Measurements from ENCODE around the gene HMOX1.
"Not testable (repeated sequence)": the region's sequence is repeated elsewhere in the genome, so short reads cannot be mapped to it uniquely, and the experiment has no call there.

Gene HMOX1

DNA sequence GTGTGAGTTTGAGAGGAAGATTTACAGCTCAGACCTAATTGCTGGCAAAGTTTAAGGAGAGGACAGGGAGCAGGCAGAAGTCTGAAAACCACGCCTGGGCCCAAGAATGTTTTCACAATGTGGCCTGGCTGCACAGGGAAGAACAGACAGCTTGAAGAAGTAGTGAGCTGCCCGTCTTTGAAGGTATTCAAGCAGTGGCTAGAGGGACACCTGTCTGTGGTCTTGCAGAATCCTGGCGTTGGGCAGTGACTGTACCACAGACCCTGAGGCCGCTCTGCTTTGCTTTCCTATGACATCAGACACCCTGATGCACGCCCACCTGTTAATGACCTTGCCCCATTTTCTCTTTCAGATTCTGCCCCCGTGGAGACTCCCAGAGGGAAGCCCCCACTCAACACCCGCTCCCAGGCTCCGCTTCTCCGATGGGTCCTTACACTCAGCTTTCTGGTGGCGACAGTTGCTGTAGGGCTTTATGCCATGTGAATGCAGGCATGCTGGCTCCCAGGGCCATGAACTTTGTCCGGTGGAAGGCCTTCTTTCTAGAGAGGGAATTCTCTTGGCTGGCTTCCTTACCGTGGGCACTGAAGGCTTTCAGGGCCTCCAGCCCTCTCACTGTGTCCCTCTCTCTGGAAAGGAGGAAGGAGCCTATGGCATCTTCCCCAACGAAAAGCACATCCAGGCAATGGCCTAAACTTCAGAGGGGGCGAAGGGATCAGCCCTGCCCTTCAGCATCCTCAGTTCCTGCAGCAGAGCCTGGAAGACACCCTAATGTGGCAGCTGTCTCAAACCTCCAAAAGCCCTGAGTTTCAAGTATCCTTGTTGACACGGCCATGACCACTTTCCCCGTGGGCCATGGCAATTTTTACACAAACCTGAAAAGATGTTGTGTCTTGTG, 12.5 kb downstream of the HMOX1 start:
- Histone ChIP-seq H3K9ac (ENCODE audit: low read length) (no peak overlapping the region), H3K36me3 (ENCODE audit: control insufficient read depth, insufficient read depth, low read length) (peaks cover 7% of the 10 kb centered on the region), H3K27ac (ENCODE audit: low read depth, low read length) (no peak overlapping the region), H3K27me3 (ENCODE audit: control insufficient read depth, insufficient read depth, low read length) (no peaks in the 10 kb centered on the region), H3K4me1 (ENCODE audit: control insufficient read depth, insufficient read depth, low read length) (no peaks in the 10 kb centered on the region), H3K4me3 (ENCODE audit: low read length) (no peak overlapping the region)

DNA sequence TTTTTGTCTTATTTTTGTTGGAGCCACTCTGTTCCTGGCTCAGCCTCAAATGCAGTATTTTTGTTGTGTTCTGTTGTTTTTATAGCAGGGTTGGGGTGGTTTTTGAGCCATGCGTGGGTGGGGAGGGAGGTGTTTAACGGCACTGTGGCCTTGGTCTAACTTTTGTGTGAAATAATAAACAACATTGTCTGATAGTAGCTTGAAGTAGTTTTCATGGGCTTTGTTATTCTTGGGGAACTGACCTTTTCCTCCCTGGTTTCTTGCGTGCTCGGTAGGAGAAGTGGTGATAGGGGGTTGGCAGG, 13.1 kb downstream of the HMOX1 start:
- Histone ChIP-seq H3K27me3 (ENCODE audit: control insufficient read depth, insufficient read depth, low read length) (no peaks in the 10 kb centered on the region), H3K4me3 (ENCODE audit: low read length) (no peak overlapping the region), H3K27ac (ENCODE audit: low read depth, low read length) (no peak overlapping the region), H3K36me3 (ENCODE audit: control insufficient read depth, insufficient read depth, low read length) (peaks cover 7% of the 10 kb centered on the region), H3K9ac (ENCODE audit: low read length) (no peak overlapping the region), H3K4me1 (ENCODE audit: control insufficient read depth, insufficient read depth, low read length) (no peaks in the 10 kb centered on the region)

DNA sequence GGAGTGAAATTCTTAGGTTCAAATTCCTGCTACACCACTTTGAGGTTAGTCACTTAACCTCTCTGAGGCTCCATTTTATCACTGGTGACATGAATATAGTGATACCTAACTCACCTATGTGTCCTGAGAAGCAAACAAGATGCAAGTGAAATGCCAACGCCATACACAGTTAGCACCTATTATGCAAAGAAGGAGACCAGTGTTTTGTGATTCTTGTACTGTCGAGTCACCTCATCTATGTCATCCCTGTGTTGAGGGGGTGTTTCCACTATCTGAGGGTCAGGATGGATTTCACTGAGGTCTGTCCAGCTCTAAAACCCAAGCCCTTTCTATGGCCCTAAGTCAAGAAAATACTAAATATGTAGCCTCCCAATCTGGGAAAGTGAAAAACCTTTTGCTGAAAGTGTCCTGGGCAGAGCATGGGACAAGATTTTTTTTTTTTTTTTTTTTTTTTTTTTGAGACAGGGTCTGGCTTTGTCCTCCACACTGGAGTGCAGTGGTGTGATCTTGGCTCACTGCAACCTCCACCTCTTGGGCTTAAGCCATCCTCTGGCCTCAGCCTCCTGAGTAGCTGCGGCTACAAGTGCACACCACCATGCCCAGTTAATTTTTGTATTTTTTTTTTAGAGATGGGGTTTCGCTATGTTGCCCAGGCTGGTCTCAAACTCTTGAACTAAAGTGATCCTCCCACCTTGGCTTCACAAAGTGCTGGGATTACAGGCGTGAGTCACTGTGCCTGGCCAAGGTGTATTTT, 14.1 kb downstream of the HMOX1 start:
- no peak overlapping the region for H3K27ac ChIP-seq (ENCODE audit: low read depth, low read length)
- no peaks in the 10 kb centered on the region for H3K4me1 ChIP-seq (ENCODE audit: control insufficient read depth, insufficient read depth, low read length)
- H3K4me3 ChIP-seq (ENCODE audit: low read length): no peak overlapping the region

DNA sequence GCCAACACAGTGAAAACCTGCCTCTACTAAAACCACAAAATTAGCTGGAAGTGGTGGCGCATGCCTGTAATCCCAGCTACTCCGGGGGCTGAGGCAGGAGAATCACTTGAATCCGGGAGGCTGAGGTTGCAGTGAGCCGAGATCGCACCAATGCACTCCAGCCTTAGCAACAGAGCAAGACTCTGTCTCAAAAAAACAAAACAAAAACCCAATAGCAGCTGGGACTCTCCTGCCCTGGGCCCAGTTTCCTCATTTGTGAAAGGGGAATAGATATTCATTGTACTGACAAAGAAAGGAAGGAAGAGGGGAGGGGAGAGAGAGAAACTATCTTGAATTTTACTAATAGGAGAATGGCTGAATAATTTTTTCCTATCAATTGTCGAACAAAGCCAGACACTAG, 15.7 kb downstream of the HMOX1 start:
- not testable (repeated sequence) for H3K9ac ChIP-seq (ENCODE audit: low read length); H3K4me3 ChIP-seq (ENCODE audit: low read length); H3K4me1 ChIP-seq (ENCODE audit: control insufficient read depth, insufficient read depth, low read length); H3K36me3 ChIP-seq (ENCODE audit: control insufficient read depth, insufficient read depth, low read length); H3K27ac ChIP-seq (ENCODE audit: low read depth, low read length); H3K27me3 ChIP-seq (ENCODE audit: control insufficient read depth, insufficient read depth, low read length)

More for the DNA sequence above, 14.1 kb downstream of the HMOX1 start:
- Histone ChIP-seq H3K36me3 (ENCODE audit: control insufficient read depth, insufficient read depth, low read length) (peaks cover 4% of the 10 kb centered on the region), H3K27me3 (ENCODE audit: control insufficient read depth, insufficient read depth, low read length) (no peaks in the 10 kb centered on the region), H3K9ac (ENCODE audit: low read length) (no peak overlapping the region)

DNA sequence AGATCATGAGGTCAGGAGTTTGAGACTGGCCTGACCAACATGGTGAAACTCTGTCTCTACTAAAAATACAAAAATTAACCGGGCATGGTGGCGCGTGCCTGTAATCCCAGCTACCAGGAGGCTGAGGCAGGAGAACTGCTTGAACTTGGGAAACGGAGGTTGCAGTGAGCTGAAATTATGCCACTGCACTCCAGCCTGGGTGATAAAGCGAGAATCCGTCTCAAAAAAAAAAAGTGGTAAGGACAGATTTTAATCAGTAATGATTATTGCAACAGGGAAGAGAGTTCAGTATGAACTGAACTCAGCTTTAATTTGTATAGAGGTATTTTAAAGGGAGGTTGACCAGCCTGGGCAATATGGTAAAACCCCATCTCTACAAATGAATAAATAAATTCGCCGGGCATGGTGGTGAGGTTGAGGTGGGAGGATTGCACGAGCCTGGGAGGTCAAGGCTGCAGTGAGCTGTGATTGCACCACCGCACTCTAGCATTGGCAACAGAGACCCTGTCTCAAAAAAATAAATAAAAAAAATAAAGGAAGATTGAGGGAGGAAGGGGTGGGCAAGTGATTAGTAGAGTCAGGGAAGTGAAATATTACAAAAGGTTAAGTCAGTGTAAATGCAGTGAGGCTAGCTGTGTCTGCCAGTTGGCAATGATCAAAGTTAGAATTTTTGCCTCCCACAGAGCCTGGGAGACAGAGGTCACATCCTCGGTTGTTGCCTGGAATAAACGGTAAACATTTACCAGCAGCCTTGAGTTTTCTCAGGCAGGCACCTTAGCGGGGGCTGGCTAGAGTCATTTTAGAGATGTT, 16.4 kb downstream of the HMOX1 start:
- no peak overlapping the region for H3K4me3 ChIP-seq (ENCODE audit: low read length)
- H3K36me3 ChIP-seq (ENCODE audit: control insufficient read depth, insufficient read depth, low read length): peaks cover 3% of the 10 kb centered on the region
- no peak overlapping the region for H3K9ac ChIP-seq (ENCODE audit: low read length)
- H3K4me1 ChIP-seq (ENCODE audit: control insufficient read depth, insufficient read depth, low read length): no peaks in the 10 kb centered on the region
- no peak overlapping the region for H3K27ac ChIP-seq (ENCODE audit: low read depth, low read length)
- H3K27me3 ChIP-seq (ENCODE audit: control insufficient read depth, insufficient read depth, low read length): no peaks in the 10 kb centered on the region

DNA sequence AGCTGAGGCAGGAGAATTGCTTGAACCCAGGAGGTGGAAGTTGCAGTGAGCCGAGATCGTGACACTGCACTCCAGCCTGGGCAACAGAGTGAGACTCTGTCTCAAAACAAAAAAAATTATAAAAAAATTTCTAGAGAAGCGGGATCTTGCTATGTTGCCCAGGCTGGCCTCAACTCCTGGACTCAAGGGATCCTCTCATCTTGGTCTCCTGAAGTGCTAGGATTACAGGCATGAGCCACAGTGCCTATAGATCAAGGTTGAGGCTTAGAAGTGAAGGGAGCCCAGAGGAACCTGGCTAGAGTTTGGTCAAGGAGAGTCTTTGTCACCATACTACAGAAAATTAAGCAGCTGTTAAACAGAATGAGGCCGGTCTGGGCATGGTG, 17.7 kb downstream of the HMOX1 start:
- H3K9ac ChIP-seq (ENCODE audit: low read length): no peak overlapping the region
- no peak overlapping the region for H3K4me3 ChIP-seq (ENCODE audit: low read length)
- H3K27ac ChIP-seq (ENCODE audit: low read depth, low read length): no peak overlapping the region
- peaks cover 3% of the 10 kb centered on the region for H3K36me3 ChIP-seq (ENCODE audit: control insufficient read depth, insufficient read depth, low read length)
- H3K4me1 ChIP-seq (ENCODE audit: control insufficient read depth, insufficient read depth, low read length): no peaks in the 10 kb centered on the region
- no peaks in the 10 kb centered on the region for H3K27me3 ChIP-seq (ENCODE audit: control insufficient read depth, insufficient read depth, low read length)

DNA sequence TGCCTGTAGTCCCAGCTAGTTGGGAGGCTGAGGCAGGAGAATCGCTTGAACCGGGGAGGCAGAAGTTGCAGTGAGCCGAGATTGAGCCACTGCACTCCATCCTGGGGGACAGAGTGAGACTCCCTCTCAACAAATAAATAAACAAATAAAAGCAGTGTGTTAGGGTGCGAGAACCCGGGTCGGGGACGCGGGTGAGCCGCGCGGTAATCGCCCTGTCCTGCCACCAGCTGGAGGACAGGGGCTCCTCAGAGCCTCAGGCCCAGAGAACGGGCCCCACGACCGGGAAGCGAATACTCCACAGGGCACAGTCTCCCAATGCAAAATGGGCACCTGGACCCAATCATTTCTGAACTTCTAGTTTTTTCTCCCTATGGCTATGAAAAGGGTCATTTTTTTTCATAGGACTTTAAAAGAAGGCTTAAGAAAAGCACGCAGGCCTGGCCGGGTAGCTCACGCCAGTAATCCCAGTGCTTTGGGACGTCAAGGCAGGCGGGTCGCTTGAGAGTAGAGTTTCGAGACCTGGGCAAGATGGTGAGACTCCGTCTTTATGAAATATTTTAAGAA, 18.3 kb downstream of the HMOX1 start:
- no peak overlapping the region for H3K9ac ChIP-seq (ENCODE audit: low read length)
- no peaks in the 10 kb centered on the region for H3K4me1 ChIP-seq (ENCODE audit: control insufficient read depth, insufficient read depth, low read length)
- no peaks in the 10 kb centered on the region for H3K27me3 ChIP-seq (ENCODE audit: control insufficient read depth, insufficient read depth, low read length)
- peak overlapping the region; percentile 65 for H3K27ac ChIP-seq (ENCODE audit: low read depth, low read length)
- peaks cover 3% of the 10 kb centered on the region for H3K36me3 ChIP-seq (ENCODE audit: control insufficient read depth, insufficient read depth, low read length)
- peak overlapping the region; percentile 88 for H3K4me3 ChIP-seq (ENCODE audit: low read length)

DNA sequence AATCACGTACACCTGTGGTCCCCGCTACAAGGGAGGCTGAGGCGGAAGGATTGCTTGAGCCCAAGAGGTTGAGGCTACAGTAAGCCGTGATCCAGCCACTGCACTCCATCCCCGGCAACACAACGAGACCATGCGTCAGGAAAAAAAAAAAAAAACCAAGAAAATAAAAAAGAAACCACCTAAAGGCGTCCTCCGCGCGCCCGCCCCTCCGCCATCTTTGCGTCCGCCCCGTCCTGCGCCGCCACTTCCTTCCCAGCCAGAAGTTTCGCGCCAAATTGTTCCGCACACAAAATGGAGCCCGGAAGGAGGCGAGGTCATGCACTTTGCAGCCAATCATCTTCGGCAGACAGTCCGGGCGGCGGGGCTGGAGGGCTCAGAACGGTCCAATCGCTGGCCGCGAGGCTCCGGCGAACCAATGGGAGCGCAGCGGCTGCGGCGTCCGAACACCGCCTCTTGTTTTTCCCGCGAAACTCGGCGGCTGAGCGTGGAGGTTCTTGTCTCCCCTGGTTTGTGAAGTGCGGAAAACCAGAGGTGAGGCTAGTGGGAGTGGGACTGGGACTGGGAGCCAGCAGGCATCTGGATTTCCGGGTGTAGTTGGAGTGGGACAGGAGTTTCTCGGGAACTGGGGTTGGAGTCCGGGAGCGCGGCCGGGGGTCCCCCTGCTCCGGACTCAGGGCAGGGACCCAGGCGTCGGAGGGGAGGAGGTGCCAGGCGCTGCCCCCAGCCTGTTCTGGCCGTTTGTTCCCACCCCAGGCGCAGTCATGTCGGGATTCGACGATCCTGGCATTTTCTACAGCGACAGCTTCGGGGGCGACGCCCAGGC, 19.0 kb downstream of the HMOX1 start, which contains the start of gene MCM5:
Gene MCM5 (plus strand): TSS at position 463 of the 823 bp plus-strand sequence. CDS start 299 bp downstream, at position 762.
- peak within 1 kb of the TSS; percentile 88 for H3K4me3 ChIP-seq (ENCODE audit: low read length)
- H3K9ac ChIP-seq (ENCODE audit: low read length): peak within 1 kb of the TSS; percentile 25
- peaks cover 6% of the 10 kb centered on the region for H3K36me3 ChIP-seq (ENCODE audit: control insufficient read depth, insufficient read depth, low read length)
- H3K27ac ChIP-seq (ENCODE audit: low read depth, low read length): peak within 1 kb of the TSS; percentile 65
- no peaks in the 10 kb centered on the region for H3K4me1 ChIP-seq (ENCODE audit: control insufficient read depth, insufficient read depth, low read length)
- no peaks in the 10 kb centered on the region for H3K27me3 ChIP-seq (ENCODE audit: control insufficient read depth, insufficient read depth, low read length)

DNA sequence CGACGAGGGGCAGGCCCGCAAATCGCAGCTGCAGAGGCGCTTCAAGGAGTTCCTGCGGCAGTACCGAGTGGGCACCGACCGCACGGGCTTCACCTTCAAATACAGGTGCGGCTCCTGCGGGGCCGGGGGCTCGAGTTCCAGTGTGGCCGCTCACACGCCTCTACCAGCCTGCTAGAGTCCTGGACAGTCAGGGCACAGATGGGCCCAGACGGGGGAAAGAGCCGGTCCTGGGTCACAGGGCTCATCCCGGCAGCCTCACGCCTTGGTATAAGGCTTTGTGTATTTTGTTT, 19.6 kb downstream of the HMOX1 start:
- H3K36me3 ChIP-seq (ENCODE audit: control insufficient read depth, insufficient read depth, low read length): peaks cover 6% of the 10 kb centered on the region
- peak overlapping the region; percentile 25 for H3K9ac ChIP-seq (ENCODE audit: low read length)
- no peak overlapping the region for H3K27ac ChIP-seq (ENCODE audit: low read depth, low read length)
- peak overlapping the region; percentile 88 for H3K4me3 ChIP-seq (ENCODE audit: low read length)
- H3K4me1 ChIP-seq (ENCODE audit: control insufficient read depth, insufficient read depth, low read length): no peaks in the 10 kb centered on the region
- no peaks in the 10 kb centered on the region for H3K27me3 ChIP-seq (ENCODE audit: control insufficient read depth, insufficient read depth, low read length)

DNA sequence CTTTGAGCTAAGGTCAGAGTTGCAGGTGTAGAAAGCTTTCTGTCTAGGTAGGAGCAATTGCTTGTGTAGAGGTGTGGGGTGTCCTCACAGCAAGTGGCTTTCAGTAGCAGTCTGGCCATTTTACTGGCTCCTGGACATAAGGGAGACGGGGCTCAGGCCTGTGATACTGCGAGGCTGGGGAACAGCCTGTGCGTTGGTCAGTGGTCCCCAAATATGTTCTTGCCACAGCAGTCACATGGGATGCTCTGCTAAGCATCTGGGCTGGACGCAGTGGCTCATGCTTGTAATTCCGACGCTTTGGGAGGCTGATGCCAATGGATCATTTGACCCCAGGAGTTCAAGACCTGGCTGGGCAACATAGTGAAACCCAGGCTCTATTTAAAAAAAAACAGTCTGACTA, 21.0 kb downstream of the HMOX1 start:
- no peak overlapping the region for H3K9ac ChIP-seq (ENCODE audit: low read length)
- H3K27ac ChIP-seq (ENCODE audit: low read depth, low read length): no peak overlapping the region
- no peak overlapping the region for H3K4me3 ChIP-seq (ENCODE audit: low read length)
- no peaks in the 10 kb centered on the region for H3K4me1 ChIP-seq (ENCODE audit: control insufficient read depth, insufficient read depth, low read length)
- H3K36me3 ChIP-seq (ENCODE audit: control insufficient read depth, insufficient read depth, low read length): peaks cover 15% of the 10 kb centered on the region
- H3K27me3 ChIP-seq (ENCODE audit: control insufficient read depth, insufficient read depth, low read length): no peaks in the 10 kb centered on the region

DNA sequence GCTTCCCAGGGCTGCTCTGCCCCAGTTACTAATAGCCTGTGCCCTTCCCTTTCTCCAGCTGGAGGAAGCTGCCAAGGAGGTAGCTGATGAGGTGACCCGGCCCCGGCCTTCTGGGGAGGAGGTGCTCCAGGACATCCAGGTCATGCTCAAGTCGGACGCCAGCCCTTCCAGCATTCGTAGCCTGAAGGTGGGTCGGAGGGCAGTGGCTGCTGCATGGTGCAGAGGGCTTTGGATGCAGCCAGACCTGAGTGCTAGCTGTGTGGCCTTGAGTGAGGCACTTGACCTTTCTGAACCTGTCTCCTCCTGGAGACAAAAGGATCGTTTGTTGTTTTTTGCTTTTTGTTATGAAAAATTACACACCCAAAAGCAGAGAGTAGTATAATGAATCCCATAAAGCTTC, 22.5 kb downstream of the HMOX1 start:
- no peak overlapping the region for H3K4me3 ChIP-seq (ENCODE audit: low read length)
- no peak overlapping the region for H3K27ac ChIP-seq (ENCODE audit: low read depth, low read length)
- H3K4me1 ChIP-seq (ENCODE audit: control insufficient read depth, insufficient read depth, low read length): no peaks in the 10 kb centered on the region
- H3K27me3 ChIP-seq (ENCODE audit: control insufficient read depth, insufficient read depth, low read length): no peaks in the 10 kb centered on the region
- peaks cover 27% of the 10 kb centered on the region for H3K36me3 ChIP-seq (ENCODE audit: control insufficient read depth, insufficient read depth, low read length)
- H3K9ac ChIP-seq (ENCODE audit: low read length): no peak overlapping the region

All from rectal smooth muscle tissue (tissue), 1 donor.